ENCODE measurements around the gene FOXP1. TPM values are rescaled to one million over a fixed set of nuclear protein-coding genes. Genes with fewer than 3 reads are reported as not detected.

The FOXP1 gene
- total and polyA plus RNA-seq, 2 of the 13 experiments (the other 11 are each of a cell fraction or from before 2014, with no cell fraction given), result 40.4 to 59.0 TPM

DNA sequence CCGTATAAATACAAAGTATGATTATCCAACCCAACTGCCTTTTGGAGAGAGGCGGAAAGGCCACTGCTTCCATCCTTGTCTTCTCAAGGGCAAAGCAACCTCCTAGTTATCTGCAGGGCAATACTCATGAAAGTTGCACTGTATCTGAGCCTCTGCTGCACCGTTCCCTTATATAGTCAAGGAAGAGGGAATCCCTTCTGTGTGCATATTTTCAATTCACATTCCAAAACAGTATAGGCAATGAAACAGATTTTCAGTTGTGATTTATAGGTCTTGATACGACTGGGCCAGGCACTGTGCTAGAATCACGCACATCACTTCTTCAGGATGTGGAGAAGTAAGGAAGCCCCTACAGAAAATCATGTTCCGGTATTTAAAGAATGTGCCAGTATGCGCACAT lies 455.7 kb downstream of the FOXP1 start:
- Histone ChIP-seq H2AFZ (ENCODE audit: low read length) (no peak overlapping the region), H3K27me3 (ENCODE audit: control insufficient read depth in 1 of 2, insufficient read depth in 2 of 2, low read length in 2 of 2) (no peaks in the 10 kb centered on the region), H3K4me1 (ENCODE audit: insufficient read depth, low read length) (peaks cover 54% of the 10 kb centered on the region), H3K36me3 (replicated peaks in 1 of 2; ENCODE audit: control insufficient read depth in 1 of 2, insufficient read depth in 2 of 2, low read length in 2 of 2) (no peaks in the 10 kb centered on the region), H3K4me2 (ENCODE audit: low read depth, low read length) (no peak overlapping the region), H3K4me3 (replicated peaks in 1 of 3; ENCODE audit: insufficient read depth in 1 of 3, low read depth in 2 of 3, low read length in 3 of 3) (no peak overlapping the region), H3K27ac (ENCODE audit: extremely low read length, insufficient read depth, low read length) (no peak overlapping the region), H3K9me3 (ENCODE audit: low read length) (no peaks in the 10 kb centered on the region), H3K9ac (ENCODE audit: insufficient read depth, low read depth, low read length) (no peak overlapping the region), H4K20me1 (ENCODE audit: insufficient read depth, low read length) (no peaks in the 10 kb centered on the region), H3K79me2 (ENCODE audit: insufficient read depth, low read length) (peaks cover 6% of the 10 kb centered on the region)
- intact Hi-C loops (cut with micrococcal nuclease; ENCODE audit: unreplicated experiment) (no loop called here), in situ Hi-C loops (cut with HindIII; ENCODE audit: extremely low pct_ligation_motif_present, low pct_unique_long_range_greater_than_20kb) (no loop called here)
- no peak for DNase-seq (ENCODE audit: low spot score)
- CTCF ChIA-PET (ENCODE audit: low intra/inter-chr PET ratio, low total read pairs), result no interaction called here
- POLR2A ChIA-PET, result no interaction called here
- TF ChIP-seq, protein P1, sequence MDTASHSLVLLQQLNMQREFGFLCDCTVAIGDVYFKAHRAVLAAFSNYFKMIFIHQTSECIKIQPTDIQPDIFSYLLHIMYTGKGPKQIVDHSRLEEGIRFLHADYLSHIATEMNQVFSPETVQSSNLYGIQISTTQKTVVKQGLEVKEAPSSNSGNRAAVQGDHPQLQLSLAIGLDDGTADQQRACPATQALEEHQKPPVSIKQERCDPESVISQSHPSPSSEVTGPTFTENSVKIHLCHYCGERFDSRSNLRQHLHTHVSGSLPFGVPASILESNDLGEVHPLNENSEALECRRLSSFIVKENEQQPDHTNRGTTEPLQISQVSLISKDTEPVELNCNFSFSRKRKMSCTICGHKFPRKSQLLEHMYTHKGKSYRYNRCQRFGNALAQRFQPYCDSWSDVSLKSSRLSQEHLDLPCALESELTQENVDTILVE (CRISPR knock-in tag; IDR thresholded peaks at IDR 0.05), result no peak
- no TSS peak for BruUV-seq (replicated peaks)
- no peak for FAIRE-seq
- WGBS (ENCODE audit: low lambda C conversion rate), result 95% methylated on average over 7 of the region's 7 CpGs
- no peak for ATAC-seq

DNA sequence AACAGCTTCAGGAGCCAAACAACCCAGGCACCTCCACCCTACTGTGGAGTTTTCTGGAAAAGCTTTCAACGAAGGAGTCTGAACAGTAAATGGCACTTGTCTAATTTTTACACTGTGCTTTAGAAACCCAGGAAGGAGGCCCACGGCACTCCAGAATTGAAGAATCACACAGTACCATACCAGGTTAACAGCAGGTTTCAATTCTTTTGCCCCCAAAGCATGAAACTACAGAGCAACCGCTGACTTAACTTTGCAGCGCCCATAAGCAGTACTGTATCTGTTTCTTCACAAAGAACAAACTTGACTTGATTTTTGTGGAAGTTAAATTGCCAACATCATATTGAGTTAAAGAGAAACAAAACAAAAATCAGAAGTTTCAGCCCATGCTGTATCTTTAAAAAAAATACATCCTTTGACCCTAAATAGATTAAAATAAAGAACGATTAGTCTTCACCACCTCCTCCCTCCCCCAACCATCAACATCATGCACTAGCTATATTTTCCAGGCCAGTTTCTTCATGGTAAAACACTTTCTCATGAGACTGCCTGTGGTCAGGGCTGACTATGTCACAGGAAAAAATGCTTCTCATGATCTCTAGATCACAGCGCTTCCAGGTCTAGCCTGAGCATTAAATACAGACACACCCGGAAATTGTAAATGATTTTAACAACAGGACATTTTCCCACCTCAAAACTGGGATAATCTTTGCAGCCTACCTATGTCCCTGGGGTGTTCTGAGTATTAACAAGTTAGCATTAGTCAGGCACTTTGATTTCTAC lies 456.3 kb downstream of the FOXP1 start:
- Histone ChIP-seq H3K9me3 (ENCODE audit: low read length) (no peaks in the 10 kb centered on the region), H2AFZ (ENCODE audit: low read length) (no peak overlapping the region), H3K27me3 (ENCODE audit: control insufficient read depth in 1 of 2, insufficient read depth in 2 of 2, low read length in 2 of 2) (no peaks in the 10 kb centered on the region), H3K4me1 (ENCODE audit: insufficient read depth, low read length) (peaks cover 48% of the 10 kb centered on the region), H3K79me2 (ENCODE audit: insufficient read depth, low read length) (peaks cover 6% of the 10 kb centered on the region), H3K4me2 (ENCODE audit: low read depth, low read length) (no peak overlapping the region), H3K4me3 (replicated peaks in 1 of 3; ENCODE audit: insufficient read depth in 1 of 3, low read depth in 2 of 3, low read length in 3 of 3) (no peak overlapping the region), H3K9ac (ENCODE audit: insufficient read depth, low read depth, low read length) (no peak overlapping the region), H3K27ac (ENCODE audit: extremely low read length, insufficient read depth, low read length) (no peak overlapping the region), H4K20me1 (ENCODE audit: insufficient read depth, low read length) (no peaks in the 10 kb centered on the region), H3K36me3 (replicated peaks in 1 of 2; ENCODE audit: control insufficient read depth in 1 of 2, insufficient read depth in 2 of 2, low read length in 2 of 2) (no peaks in the 10 kb centered on the region)
- BruUV-seq (replicated peaks), result no TSS peak
- ChIA-PET POLR2A (no interaction called here), CTCF (ENCODE audit: low intra/inter-chr PET ratio, low total read pairs) (no interaction called here)
- 96% methylated on average over 7 of the region's 7 CpGs for WGBS (ENCODE audit: low lambda C conversion rate)
- in situ Hi-C loops (cut with HindIII; ENCODE audit: extremely low pct_ligation_motif_present, low pct_unique_long_range_greater_than_20kb) (no loop called here), intact Hi-C loops (cut with micrococcal nuclease; ENCODE audit: unreplicated experiment) (no loop called here)
- no peak for DNase-seq (ENCODE audit: low spot score)
- ATAC-seq, result no peak
- no peak for FAIRE-seq
- TF ChIP-seq, protein P2, sequence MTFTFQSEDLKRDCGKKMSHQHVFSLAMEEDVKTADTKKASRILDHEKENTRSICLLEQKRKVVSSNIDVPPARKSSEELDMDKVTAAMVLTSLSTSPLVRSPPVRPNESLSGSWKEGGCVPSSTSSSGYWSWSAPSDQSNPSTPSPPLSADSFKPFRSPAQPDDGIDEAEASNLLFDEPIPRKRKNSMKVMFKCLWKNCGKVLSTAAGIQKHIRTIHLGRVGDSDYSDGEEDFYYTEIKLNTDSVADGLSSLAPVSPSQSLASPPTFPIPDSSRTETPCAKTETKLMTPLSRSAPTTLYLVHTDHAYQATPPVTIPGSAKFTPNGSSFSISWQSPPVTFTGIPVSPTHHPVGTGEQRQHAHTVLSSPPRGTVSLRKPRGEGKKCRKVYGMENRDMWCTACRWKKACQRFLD (CRISPR knock-in tag; IDR thresholded peaks at IDR 0.05; ENCODE audit: borderline replicate concordance), result no peak
- no peak for TF ChIP-seq ARNT (IDR thresholded peaks at IDR 0.05)
- no peak for TF ChIP-seq ZBTB7A (CRISPR knock-in tag; IDR thresholded peaks at IDR 0.05)
- TF ChIP-seq, protein P3, sequence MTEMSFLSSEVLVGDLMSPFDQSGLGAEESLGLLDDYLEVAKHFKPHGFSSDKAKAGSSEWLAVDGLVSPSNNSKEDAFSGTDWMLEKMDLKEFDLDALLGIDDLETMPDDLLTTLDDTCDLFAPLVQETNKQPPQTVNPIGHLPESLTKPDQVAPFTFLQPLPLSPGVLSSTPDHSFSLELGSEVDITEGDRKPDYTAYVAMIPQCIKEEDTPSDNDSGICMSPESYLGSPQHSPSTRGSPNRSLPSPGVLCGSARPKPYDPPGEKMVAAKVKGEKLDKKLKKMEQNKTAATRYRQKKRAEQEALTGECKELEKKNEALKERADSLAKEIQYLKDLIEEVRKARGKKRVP (CRISPR knock-in tag; IDR thresholded peaks at IDR 0.05), result no peak
- TF ChIP-seq, protein P4, sequence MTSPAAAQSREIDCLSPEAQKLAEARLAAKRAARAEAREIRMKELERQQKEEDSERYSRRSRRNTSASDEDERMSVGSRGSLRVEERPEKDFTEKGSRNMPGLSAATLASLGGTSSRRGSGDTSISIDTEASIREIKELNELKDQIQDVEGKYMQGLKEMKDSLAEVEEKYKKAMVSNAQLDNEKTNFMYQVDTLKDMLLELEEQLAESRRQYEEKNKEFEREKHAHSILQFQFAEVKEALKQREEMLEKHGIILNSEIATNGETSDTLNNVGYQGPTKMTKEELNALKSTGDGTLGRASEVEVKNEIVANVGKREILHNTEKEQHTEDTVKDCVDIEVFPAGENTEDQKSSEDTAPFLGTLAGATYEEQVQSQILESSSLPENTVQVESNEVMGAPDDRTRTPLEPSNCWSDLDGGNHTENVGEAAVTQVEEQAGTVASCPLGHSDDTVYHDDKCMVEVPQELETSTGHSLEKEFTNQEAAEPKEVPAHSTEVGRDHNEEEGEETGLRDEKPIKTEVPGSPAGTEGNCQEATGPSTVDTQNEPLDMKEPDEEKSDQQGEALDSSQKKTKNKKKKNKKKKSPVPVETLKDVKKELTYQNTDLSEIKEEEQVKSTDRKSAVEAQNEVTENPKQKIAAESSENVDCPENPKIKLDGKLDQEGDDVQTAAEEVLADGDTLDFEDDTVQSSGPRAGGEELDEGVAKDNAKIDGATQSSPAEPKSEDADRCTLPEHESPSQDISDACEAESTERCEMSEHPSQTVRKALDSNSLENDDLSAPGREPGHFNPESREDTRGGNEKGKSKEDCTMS (CRISPR knock-in tag; conservative IDR thresholded peaks at IDR 0.05), result no peak
- no peak for TF ChIP-seq SAFB2 (CRISPR knock-in tag; IDR thresholded peaks at IDR 0.05; ENCODE audit: borderline replicate concordance, low read depth)
- TF ChIP-seq NR2F2 (IDR thresholded peaks at IDR 0.05; ENCODE audit: borderline replicate concordance, low read depth), result no peak
- no peak for TF ChIP-seq SOX5 (CRISPR knock-in tag; IDR thresholded peaks at IDR 0.05; ENCODE audit: borderline replicate concordance)
- no peak for TF ChIP-seq CBX2 (IDR thresholded peaks at IDR 0.05; ENCODE audit: low read depth, low read length)
- TF ChIP-seq CBX2 (CRISPR knock-in tag; IDR thresholded peaks at IDR 0.05; ENCODE audit: low read depth), result no peak
- TF ChIP-seq HMG20A (CRISPR knock-in tag; IDR thresholded peaks at IDR 0.05; ENCODE audit: borderline replicate concordance), result no peak
